Measurements from ENCODE around the gene RBPMS2.

The RBPMS2 gene

GRCh38 chr15:64691896-64692565 lies 83.4 kb downstream of the RBPMS2 start:
- no peak for DNase-seq (ENCODE audit: low read depth)

DNA sequence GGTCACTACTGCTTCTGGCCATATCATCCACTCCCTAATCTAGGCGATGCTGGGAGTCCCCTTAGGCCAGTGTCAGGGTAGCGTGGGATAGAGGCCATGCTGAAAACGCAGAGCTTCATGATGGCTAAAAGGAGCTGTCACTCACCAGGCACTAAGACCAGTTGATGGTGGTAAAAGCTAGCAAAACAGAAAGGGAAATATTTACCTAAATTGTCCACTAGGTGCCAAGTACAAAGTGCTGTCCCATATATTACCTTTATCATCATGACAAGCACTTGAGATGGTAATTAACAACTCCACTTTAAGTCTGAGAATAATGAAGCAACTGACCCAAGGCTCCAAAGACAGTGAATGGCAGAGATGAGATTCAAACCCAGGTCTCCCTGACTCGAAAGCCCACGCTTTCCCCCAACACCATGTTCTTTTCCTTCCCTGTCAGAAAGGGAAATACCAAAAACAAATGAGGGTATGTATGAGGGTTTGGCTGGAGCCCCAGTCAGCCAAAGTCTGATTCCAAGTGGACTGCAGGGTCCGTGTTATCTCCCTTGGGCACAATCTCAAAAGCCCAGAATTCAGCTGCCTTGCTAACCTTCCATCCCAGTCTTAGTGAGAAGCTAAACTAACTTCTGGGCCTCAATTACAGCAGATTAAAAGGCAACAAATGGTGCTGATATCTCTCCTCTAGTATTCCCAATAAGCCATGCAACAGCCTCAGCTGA lies 84.7 kb downstream of the RBPMS2 start:
- no peak for DNase-seq (ENCODE audit: low read depth)

DNA sequence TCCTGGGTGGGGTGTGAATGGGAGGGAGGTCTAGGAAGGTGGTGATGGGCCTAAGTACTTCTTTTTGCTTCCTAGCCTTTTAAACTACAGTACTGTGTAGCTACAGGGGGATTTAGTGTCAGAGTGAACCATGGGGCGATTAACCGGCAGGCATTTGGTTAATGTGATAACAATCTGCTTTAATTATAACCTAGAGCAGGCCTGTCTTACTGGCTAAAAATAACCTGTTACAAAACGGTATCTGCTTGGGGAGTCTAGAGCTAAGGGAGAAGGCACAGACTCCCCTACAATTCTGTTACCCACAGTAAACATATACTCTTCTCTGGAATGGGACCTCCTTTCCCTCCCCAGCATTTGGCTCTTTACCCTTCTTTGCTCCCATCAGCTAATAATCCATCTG lies 85.4 kb downstream of the RBPMS2 start:
- no peak for DNase-seq (ENCODE audit: low read depth)
